ENCODE results near the gene PITPNB.

Gene PITPNB

DNA sequence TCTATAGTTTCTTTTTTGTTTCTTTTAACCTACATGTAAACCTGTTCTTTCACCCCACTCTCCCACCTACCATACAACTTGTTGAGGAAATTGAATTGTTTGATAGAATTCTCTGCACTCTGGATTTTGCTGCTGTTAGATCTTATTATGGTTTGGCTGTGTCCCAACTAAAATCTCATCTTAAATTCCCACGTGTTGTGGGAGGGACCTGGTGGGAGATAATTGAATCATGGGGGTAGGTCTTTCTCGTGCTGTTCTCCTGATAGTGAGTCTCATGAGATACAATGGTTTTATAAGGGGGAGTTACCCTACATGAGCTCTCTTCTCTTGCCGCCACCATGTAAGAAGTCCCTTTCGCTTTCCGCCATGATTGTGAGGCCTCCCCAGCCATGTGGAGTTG, 15.0 kb upstream of the PITPNB start:
- TF ChIP-seq, protein P1, sequence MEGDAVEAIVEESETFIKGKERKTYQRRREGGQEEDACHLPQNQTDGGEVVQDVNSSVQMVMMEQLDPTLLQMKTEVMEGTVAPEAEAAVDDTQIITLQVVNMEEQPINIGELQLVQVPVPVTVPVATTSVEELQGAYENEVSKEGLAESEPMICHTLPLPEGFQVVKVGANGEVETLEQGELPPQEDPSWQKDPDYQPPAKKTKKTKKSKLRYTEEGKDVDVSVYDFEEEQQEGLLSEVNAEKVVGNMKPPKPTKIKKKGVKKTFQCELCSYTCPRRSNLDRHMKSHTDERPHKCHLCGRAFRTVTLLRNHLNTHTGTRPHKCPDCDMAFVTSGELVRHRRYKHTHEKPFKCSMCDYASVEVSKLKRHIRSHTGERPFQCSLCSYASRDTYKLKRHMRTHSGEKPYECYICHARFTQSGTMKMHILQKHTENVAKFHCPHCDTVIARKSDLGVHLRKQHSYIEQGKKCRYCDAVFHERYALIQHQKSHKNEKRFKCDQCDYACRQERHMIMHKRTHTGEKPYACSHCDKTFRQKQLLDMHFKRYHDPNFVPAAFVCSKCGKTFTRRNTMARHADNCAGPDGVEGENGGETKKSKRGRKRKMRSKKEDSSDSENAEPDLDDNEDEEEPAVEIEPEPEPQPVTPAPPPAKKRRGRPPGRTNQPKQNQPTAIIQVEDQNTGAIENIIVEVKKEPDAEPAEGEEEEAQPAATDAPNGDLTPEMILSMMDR (IDR thresholded peaks at IDR 0.05; ENCODE audit: low read depth, low read length, poor library complexity, severe bottlenecking), result no peak
- no peak for TF ChIP-seq EZH2phosphoT487 (IDR thresholded peaks at IDR 0.05; ENCODE audit: borderline replicate concordance, low read length)
- Histone ChIP-seq H4K20me1 (ENCODE audit: control insufficient read depth, insufficient read depth, low read depth, low read length) (no peaks in the 10 kb centered on the region), H3K4me2 (ENCODE audit: low read length) (no peak overlapping the region), H3K27ac (ENCODE audit: low read depth, low read length) (no peak overlapping the region), H3K9me2 (replicated peaks; ENCODE audit: control insufficient read depth, low read length) (no peaks in the 10 kb centered on the region), H3K79me2 (ENCODE audit: control insufficient read depth, low read length) (no peaks in the 10 kb centered on the region), H3K4me3 (ENCODE audit: low read length) (no peak overlapping the region), H3K4me1 (ENCODE audit: control insufficient read depth, low read length) (peaks cover 7% of the 10 kb centered on the region), H3K27me3 (ENCODE audit: control insufficient read depth, low read length) (no peaks in the 10 kb centered on the region), H3K9me3 (ENCODE audit: control insufficient read depth, insufficient read depth, low read length) (no peaks in the 10 kb centered on the region), H3K36me3 (ENCODE audit: control insufficient read depth, low read length) (no peaks in the 10 kb centered on the region), H3F3A (ENCODE audit: control insufficient read depth, insufficient read depth) (no peaks in the 10 kb centered on the region)

DNA sequence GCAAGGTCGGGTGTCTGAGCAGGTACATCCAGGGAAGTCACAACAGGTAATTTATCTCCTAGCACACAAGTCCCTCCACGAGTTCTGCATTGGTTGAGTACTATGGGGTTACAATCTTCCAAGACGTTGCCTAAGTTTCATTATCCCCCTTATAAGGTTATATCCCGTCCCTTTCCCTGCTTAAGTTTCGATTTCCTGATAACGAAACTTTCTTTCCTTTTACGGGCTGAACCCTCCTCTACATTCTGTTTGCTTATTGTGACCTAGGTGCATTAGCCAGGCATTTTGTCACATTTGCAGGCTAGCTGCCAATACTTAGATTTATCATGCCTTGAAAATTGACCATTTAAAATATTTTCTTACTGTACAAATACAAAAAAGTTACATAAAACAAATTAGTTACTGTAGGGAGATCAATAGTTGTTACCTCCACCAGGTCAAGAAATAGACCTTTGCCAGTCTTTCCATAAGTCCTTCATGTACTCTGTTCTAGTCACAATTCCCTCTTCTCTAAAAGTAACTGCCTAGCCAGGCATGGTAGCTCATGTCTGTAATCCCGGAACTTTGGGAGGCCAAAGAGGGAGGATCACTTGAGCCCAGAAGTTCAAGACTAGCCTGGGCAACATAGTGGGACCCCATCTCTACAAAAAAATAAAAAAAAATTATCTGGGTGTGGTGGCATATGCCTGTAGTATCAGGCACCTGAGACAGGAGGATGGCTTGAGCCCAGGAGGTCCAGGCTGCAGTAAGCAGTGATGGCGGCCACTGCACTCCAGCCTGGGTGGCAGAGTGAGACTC, 14.3 kb upstream of the PITPNB start:
- no peak overlapping the region for H3K27ac ChIP-seq (ENCODE audit: low read depth, low read length)
- H3K4me3 ChIP-seq (ENCODE audit: low read length), result no peak overlapping the region
- no peaks in the 10 kb centered on the region for H3F3A ChIP-seq (ENCODE audit: control insufficient read depth, insufficient read depth)
- no peaks in the 10 kb centered on the region for H3K79me2 ChIP-seq (ENCODE audit: control insufficient read depth, low read length)
- H3K36me3 ChIP-seq (ENCODE audit: control insufficient read depth, low read length), result no peaks in the 10 kb centered on the region
- H3K27me3 ChIP-seq (ENCODE audit: control insufficient read depth, low read length), result no peaks in the 10 kb centered on the region
- no peak overlapping the region for H3K4me2 ChIP-seq (ENCODE audit: low read length)
- no peaks in the 10 kb centered on the region for H3K9me2 ChIP-seq (replicated peaks; ENCODE audit: control insufficient read depth, low read length)
- no peak for TF ChIP-seq EZH2phosphoT487 (IDR thresholded peaks at IDR 0.05; ENCODE audit: borderline replicate concordance, low read length)
- TF ChIP-seq, protein P1 (IDR thresholded peaks at IDR 0.05; ENCODE audit: low read depth, low read length, poor library complexity, severe bottlenecking), result no peak
- H3K4me1 ChIP-seq (ENCODE audit: control insufficient read depth, low read length), result peaks cover under 1% of the 10 kb centered on the region
- no peaks in the 10 kb centered on the region for H3K9me3 ChIP-seq (ENCODE audit: control insufficient read depth, insufficient read depth, low read length)
- no peaks in the 10 kb centered on the region for H4K20me1 ChIP-seq (ENCODE audit: control insufficient read depth, insufficient read depth, low read depth, low read length)

DNA sequence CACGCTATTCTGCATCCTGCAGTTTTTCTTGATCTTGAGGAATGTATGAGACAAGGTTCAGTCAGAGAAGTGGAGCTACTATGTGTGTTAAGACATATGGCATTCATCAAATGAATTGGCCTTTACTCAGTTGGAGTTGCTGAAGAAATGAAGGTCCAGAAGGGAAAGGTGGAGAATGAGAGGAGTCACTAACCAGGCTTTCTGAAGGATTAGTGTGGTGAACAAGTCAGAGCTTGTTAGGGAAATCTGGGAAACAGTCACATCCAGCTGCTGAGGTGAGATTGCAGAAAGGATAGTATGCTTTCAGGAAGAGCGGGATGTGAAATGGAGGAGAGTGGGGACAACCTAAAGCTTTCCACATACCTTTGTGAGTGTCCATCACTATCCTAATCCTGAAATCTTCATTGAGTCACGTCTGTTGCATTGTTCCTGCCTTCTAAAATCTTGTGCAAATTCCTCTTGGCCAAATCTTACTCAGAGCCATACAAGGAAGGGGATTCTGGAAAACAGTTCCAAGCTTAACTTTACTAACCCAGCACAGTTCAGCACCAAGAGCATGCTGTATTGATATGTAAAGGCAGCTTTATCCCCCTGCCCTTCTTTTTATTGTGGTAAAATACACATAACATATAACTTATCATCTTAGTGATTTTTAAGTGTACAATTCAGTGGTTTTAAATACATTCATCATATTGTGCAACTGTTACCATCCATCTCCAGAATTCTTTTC, 11.4 kb upstream of the PITPNB start:
- TF ChIP-seq EZH2phosphoT487 (IDR thresholded peaks at IDR 0.05; ENCODE audit: borderline replicate concordance, low read length), result no peak
- TF ChIP-seq, protein P1 (IDR thresholded peaks at IDR 0.05; ENCODE audit: low read depth, low read length, poor library complexity, severe bottlenecking), result no peak

More for the DNA sequence above, 11.4 kb upstream of the PITPNB start:
- no peak overlapping the region for H3K4me2 ChIP-seq (ENCODE audit: low read length)
- peaks cover 3% of the 10 kb centered on the region; the same call in 1 of the 2 replicates for H3K9me3 ChIP-seq (ENCODE audit: control insufficient read depth, insufficient read depth, low read length)
- H3K9me2 ChIP-seq (replicated peaks; ENCODE audit: control insufficient read depth, low read length), result no peaks in the 10 kb centered on the region
- 0 out of 2 replicates have a peak, but pooled peaks cover 3% of the 10 kb centered on the region for H3K79me2 ChIP-seq (ENCODE audit: control insufficient read depth, low read length)
- no peaks in the 10 kb centered on the region for H3F3A ChIP-seq (ENCODE audit: control insufficient read depth, insufficient read depth)
- H3K36me3 ChIP-seq (ENCODE audit: control insufficient read depth, low read length), result peaks cover 3% of the 10 kb centered on the region
- no peak overlapping the region for H3K27ac ChIP-seq (ENCODE audit: low read depth, low read length)
- no peaks in the 10 kb centered on the region for H3K27me3 ChIP-seq (ENCODE audit: control insufficient read depth, low read length)
- H3K4me1 ChIP-seq (ENCODE audit: control insufficient read depth, low read length), result no peaks in the 10 kb centered on the region
- no peaks in the 10 kb centered on the region for H4K20me1 ChIP-seq (ENCODE audit: control insufficient read depth, insufficient read depth, low read depth, low read length)
- no peak overlapping the region for H3K4me3 ChIP-seq (ENCODE audit: low read length)
